HepG2 (cell line): Measurements from ENCODE around the gene BSN. TPM values are rescaled to one million over a fixed set of nuclear protein-coding genes. Genes with fewer than 3 reads are reported as not detected.

Experiments used
- AHDC1 ChIP-seq: sonication (generic); formaldehyde crosslinking; IDR thresholded peaks from 2 replicates; pipeline ENCODE4 v1.5.1; 2020; ENCODE audit warnings: mild to moderate bottlenecking, missing genetic modification reagents, borderline replicate concordance
- NR2C2 ChIP-seq: sonication (generic); formaldehyde crosslinking; IDR thresholded peaks from 2 replicates; pipeline ENCODE4 v1.4.0; 2020; ENCODE audit warnings: missing genetic modification reagents, mild to moderate bottlenecking, moderate library complexity, borderline replicate concordance
- PAXIP1 ChIP-seq: sonication (generic); formaldehyde crosslinking; conservative IDR thresholded peaks from 2 replicates; pipeline ENCODE4 v1.4.0; 2020; ENCODE audit warnings: mild to moderate bottlenecking, missing genetic modification reagents, moderate library complexity
- RBM39 ChIP-seq: fragments of 200-400 bp; formaldehyde crosslinking; IDR thresholded peaks from one replicate; pipeline ENCODE4 v1.6.1; 2018; ENCODE audit warnings: antibody characterized with exemption, mild to moderate bottlenecking, low read depth, low read length; ENCODE audit not compliant: poor library complexity, severe bottlenecking
- RERE ChIP-seq: IDR thresholded peaks from 2 replicates; pipeline ENCODE4 v1.6.1; 2016; ENCODE audit warnings: low read depth, missing genetic modification reagents, missing compliant biosample characterization
- ZBTB38 ChIP-seq: sonication (generic); formaldehyde crosslinking; IDR thresholded peaks from 2 replicates; pipeline ENCODE4 v1.5.1; 2020; ENCODE audit warnings: mild to moderate bottlenecking, missing genetic modification reagents
- ZFP41 ChIP-seq: sonication (generic); formaldehyde crosslinking; IDR thresholded peaks from 2 replicates; pipeline ENCODE4 v1.4.0; 2020; ENCODE audit warnings: mild to moderate bottlenecking, missing genetic modification reagents, borderline replicate concordance
- ZMYM3 ChIP-seq: sonication (generic); formaldehyde crosslinking; IDR thresholded peaks from 2 replicates; pipeline ENCODE4 v1.5.1; 2020; ENCODE audit warnings: mild to moderate bottlenecking, missing genetic modification reagents
- ZNF430 ChIP-seq: sonication (generic); formaldehyde crosslinking; IDR thresholded peaks from 2 replicates; pipeline ENCODE4 v1.9.0; 2021; ENCODE audit warnings: mild to moderate bottlenecking, missing genetic modification reagents
- ZNF563 ChIP-seq: sonication (generic); formaldehyde crosslinking; IDR thresholded peaks from 2 replicates; pipeline ENCODE4 v1.8.0; 2022; ENCODE audit warnings: mild to moderate bottlenecking, moderate library complexity, missing genetic modification reagents
- ZNF572 ChIP-seq: sonication (generic); formaldehyde crosslinking; IDR thresholded peaks from 2 replicates; pipeline ENCODE4 v1.5.1; 2020; ENCODE audit warnings: mild to moderate bottlenecking, missing genetic modification reagents
- ZNF605 ChIP-seq: sonication (generic); formaldehyde crosslinking; IDR thresholded peaks from 2 replicates; pipeline ENCODE4 v1.8.0; 2022; ENCODE audit warnings: mild to moderate bottlenecking, missing genetic modification reagents
- ZNF780A ChIP-seq: sonication (generic); formaldehyde crosslinking; IDR thresholded peaks from 2 replicates; pipeline ENCODE4 v1.8.0; 2022; ENCODE audit warnings: mild to moderate bottlenecking, missing genetic modification reagents, moderate library complexity
- ZNF839 ChIP-seq: sonication (generic); formaldehyde crosslinking; IDR thresholded peaks from 2 replicates; pipeline ENCODE4 v1.4.0; 2020; ENCODE audit warnings: missing genetic modification reagents, mild to moderate bottlenecking, borderline replicate concordance
- polyA plus RNA-seq, 8 experiments: library from polyadenylated mRNA; depleted of rRNA in 3 of 8; stranded (reverse) in 7 of 8; unstranded in 1 of 8; fragments of >200 nt; fragmentation: Illumina TruSeq in 4 of 8; extraction: Trizol in 4 of 8; gene quantifications; 2 replicates each; pipeline versions ENCODE4 v1.2.1 to v1.2.3, GENCODE V29; 2011 to 2016; ENCODE audit warnings: low read depth in 4 of 8, missing spikeins in 1 of 8, mixed read lengths in 1 of 8; ENCODE audit not compliant: insufficient read depth in 1 of 8
- total RNA-seq, 5 experiments: library from RNA; depleted of rRNA; stranded (reverse); fragments of >200 nt; fragmentation: Illumina TruSeq; extraction: Trizol; gene quantifications; 2 replicates each; pipeline ENCODE4 v1.2.3, GENCODE V29; 2016; ENCODE audit warnings: low read depth in 1 of 5

The BSN gene
- total and polyA plus RNA-seq, 2 of the 13 experiments (the other 11 are each of a cell fraction or from before 2014, with no cell fraction given) = 0.42 to 0.86 TPM

GRCh38 chr3:49519916-49520385 lies 34.3 kb upstream of the BSN start (continued):
- TF ChIP-seq ZNF605 (CRISPR knock-in tag) (0 out of 2 replicates have a peak, but pooled peaks have one; percentile 23), ZNF780A (CRISPR knock-in tag) (no peak), ZFP41 (no peak), NR2C2 (peak; percentile 48; the same call in 1 of the 2 replicates), ZNF572 (CRISPR knock-in tag) (0 out of 2 replicates have a peak, but pooled peaks have one; percentile 74), RBM39 (no peak), ZNF839 (CRISPR knock-in tag) (0 out of 2 replicates have a peak, but pooled peaks have one; percentile 31), ZBTB38 (CRISPR knock-in tag) (0 out of 2 replicates have a peak, but pooled peaks have one; percentile 14), ZNF430 (CRISPR knock-in tag) (0 out of 2 replicates have a peak, but pooled peaks have one; percentile 46), RERE (CRISPR knock-in tag) (no peak), PAXIP1 (peak; percentile 80), AHDC1 (peak; percentile 66; the same call in 1 of the 2 replicates), ZNF563 (CRISPR knock-in tag) (no peak), ZMYM3 (CRISPR knock-in tag) (peak; percentile 50; the same call in 1 of the 2 replicates)
